Nephron progenitor cell (in vitro differentiated cells): ENCODE results near the gene RAPGEF4.

Experiments
- DNase-seq: peaks from one replicate; pipeline ENCODE4 v3.0.0; 2021
- H3K27ac Mint-ChIP-seq: 2 replicates; pipeline ENCODE4 v1.8.0; 2021; ENCODE audit warnings: mild to moderate bottlenecking, moderate library complexity, mixed read lengths
- H3K27me3 Mint-ChIP-seq: 2 replicates; pipeline ENCODE4 v1.8.0; 2021; ENCODE audit warnings: mild to moderate bottlenecking, low read depth, mixed read lengths; ENCODE audit not compliant: poor library complexity
- H3K36me3 Mint-ChIP-seq: 2 replicates; pipeline ENCODE4 v1.8.0; 2021; ENCODE audit warnings: low read depth, mixed read lengths
- H3K4me1 Mint-ChIP-seq: 2 replicates; pipeline ENCODE4 v1.8.0; 2021; ENCODE audit warnings: mixed read lengths
- H3K4me3 Mint-ChIP-seq: 2 replicates; pipeline ENCODE4 v1.8.0; 2021; ENCODE audit warnings: mild to moderate bottlenecking, moderate library complexity, mixed read lengths
- H3K9me3 Mint-ChIP-seq: 2 replicates; pipeline ENCODE4 v1.8.0; 2021; ENCODE audit warnings: mild to moderate bottlenecking, moderate library complexity, mixed read lengths
- CTCF ChIP-seq: fragments of 200-600 bp; sonication (generic); IDR thresholded peaks from 2 replicates; pipeline ENCODE4 v1.5.0; 2021; ENCODE audit warnings: antibody characterized with exemption

The RAPGEF4 gene

GRCh38 chr2:172821370-172822338, 86.0 kb downstream of the RAPGEF4 start:
- TF ChIP-seq CTCF = no peak
- Mint-ChIP-seq H3K4me3 (no peak overlapping the region), H3K36me3 (no peaks in the 10 kb centered on the region), H3K27me3 (peaks cover 3% of the 10 kb centered on the region), H3K4me1 (peaks cover 22% of the 10 kb centered on the region), H3K9me3 (no peaks in the 10 kb centered on the region), H3K27ac (no peak overlapping the region)
- DNase-seq = no peak

- no peak for TF ChIP-seq CTCF
- Mint-ChIP-seq H3K27ac (no peak overlapping the region), H3K36me3 (no peaks in the 10 kb centered on the region), H3K9me3 (no peaks in the 10 kb centered on the region), H3K4me3 (no peak overlapping the region), H3K27me3 (peaks cover 3% of the 10 kb centered on the region), H3K4me1 (peaks cover 22% of the 10 kb centered on the region)
- no peak for DNase-seq
Measured at GRCh38 chr2:172822585-172822984, 86.9 kb downstream of the RAPGEF4 start.

- Mint-ChIP-seq H3K27me3 (peaks cover 3% of the 10 kb centered on the region), H3K4me1 (peaks cover 22% of the 10 kb centered on the region), H3K9me3 (no peaks in the 10 kb centered on the region), H3K36me3 (no peaks in the 10 kb centered on the region), H3K27ac (peak overlapping the region; percentile 81), H3K4me3 (no peak overlapping the region)
- no peak for DNase-seq
- TF ChIP-seq CTCF = no peak
Measured at GRCh38 chr2:172823261-172823850, 87.7 kb downstream of the RAPGEF4 start.

GRCh38 chr2:172826522-172826921, 90.9 kb downstream of the RAPGEF4 start:
- H3K27me3 Mint-ChIP-seq = peaks cover 3% of the 10 kb centered on the region
- no peak for DNase-seq

GRCh38 chr2:172829229-172829628, 93.6 kb downstream of the RAPGEF4 start:
- no peaks in the 10 kb centered on the region for H3K36me3 Mint-ChIP-seq
- H3K4me3 Mint-ChIP-seq = no peak overlapping the region
- H3K27ac Mint-ChIP-seq = no peak overlapping the region
- peaks cover 8% of the 10 kb centered on the region for H3K4me1 Mint-ChIP-seq
- peaks cover 7% of the 10 kb centered on the region for H3K27me3 Mint-ChIP-seq
- no peak for TF ChIP-seq CTCF
- H3K9me3 Mint-ChIP-seq = no peaks in the 10 kb centered on the region
- no peak for DNase-seq

More at GRCh38 chr2:172826522-172826921, 90.9 kb downstream of the RAPGEF4 start:
- no peaks in the 10 kb centered on the region for H3K9me3 Mint-ChIP-seq
- no peak for TF ChIP-seq CTCF
- H3K4me1 Mint-ChIP-seq = peaks cover 21% of the 10 kb centered on the region
- no peak overlapping the region for H3K27ac Mint-ChIP-seq
- H3K36me3 Mint-ChIP-seq = no peaks in the 10 kb centered on the region
- H3K4me3 Mint-ChIP-seq = no peak overlapping the region
